ENCODE measurements around the gene OR6X1.

The OR6X1 gene

DNA sequence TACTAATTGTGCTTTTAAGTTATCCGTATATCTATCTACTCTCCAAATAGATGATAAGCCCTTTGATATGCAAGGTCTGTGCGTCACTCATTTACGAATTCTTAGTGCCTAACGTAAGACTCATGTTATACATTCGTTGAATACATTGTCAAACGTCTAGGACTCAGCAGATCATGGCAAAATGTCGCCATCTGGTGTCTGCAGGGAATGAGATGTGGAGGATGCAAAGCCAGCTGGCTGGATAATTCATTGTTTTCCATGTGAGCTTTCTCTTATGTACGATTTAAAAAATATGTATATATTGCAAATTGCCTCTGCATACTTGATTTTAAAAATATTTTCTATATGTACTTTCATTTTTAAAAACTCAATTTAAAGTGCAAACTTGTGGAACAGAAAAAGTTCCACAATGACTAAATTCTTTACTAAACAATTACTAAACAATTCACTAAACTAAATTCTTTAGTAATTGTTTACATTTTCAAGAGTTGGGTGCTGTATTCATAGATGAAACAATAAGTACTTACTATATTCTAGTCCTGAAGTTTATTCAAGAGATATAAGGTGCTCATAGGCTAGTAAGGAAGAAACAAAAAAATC lies 46.6 kb downstream of the OR6X1 start:
- Histone ChIP-seq H3K4me1 (no peaks in the 10 kb centered on the region), H3K9me3 (no peaks in the 10 kb centered on the region), H3K27me3 (no peaks in the 10 kb centered on the region), H3K4me3 (no peak overlapping the region), H3K27ac (no peak overlapping the region), H3K36me3 (no peaks in the 10 kb centered on the region)
- intact Hi-C loops (cut with DNase I; ENCODE audit: low total_unique reads) = no loop called here
- TF ChIP-seq, protein P1, sequence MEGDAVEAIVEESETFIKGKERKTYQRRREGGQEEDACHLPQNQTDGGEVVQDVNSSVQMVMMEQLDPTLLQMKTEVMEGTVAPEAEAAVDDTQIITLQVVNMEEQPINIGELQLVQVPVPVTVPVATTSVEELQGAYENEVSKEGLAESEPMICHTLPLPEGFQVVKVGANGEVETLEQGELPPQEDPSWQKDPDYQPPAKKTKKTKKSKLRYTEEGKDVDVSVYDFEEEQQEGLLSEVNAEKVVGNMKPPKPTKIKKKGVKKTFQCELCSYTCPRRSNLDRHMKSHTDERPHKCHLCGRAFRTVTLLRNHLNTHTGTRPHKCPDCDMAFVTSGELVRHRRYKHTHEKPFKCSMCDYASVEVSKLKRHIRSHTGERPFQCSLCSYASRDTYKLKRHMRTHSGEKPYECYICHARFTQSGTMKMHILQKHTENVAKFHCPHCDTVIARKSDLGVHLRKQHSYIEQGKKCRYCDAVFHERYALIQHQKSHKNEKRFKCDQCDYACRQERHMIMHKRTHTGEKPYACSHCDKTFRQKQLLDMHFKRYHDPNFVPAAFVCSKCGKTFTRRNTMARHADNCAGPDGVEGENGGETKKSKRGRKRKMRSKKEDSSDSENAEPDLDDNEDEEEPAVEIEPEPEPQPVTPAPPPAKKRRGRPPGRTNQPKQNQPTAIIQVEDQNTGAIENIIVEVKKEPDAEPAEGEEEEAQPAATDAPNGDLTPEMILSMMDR (IDR thresholded peaks at IDR 0.05) = no peak
- DNase-seq = no peak

DNA sequence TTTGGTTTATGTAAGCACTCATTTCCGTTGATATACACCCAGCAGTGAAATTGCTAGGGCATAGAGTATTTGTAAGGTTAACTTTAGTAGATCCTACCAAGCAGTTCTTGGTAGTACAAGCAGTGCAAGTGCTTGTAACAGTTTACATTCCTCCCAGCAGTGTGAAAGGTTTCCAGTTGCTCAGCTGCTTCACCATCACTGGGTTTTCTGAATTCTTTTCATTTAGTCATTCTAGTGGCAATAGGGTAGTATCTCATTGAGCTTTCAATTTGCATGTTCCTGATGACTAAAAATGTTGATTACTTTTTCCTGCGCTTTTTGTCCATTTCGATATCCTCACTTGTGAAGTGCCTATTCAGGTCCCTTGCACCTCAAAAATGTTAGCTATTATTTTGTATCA lies 47.1 kb downstream of the OR6X1 start:
- no peaks in the 10 kb centered on the region for H3K36me3 ChIP-seq
- no peak overlapping the region for H3K4me3 ChIP-seq
- DNase-seq = no peak
- no peaks in the 10 kb centered on the region for H3K4me1 ChIP-seq
- TF ChIP-seq, protein P1 (IDR thresholded peaks at IDR 0.05) = no peak
- intact Hi-C loops (cut with DNase I; ENCODE audit: low total_unique reads) = no loop called here
- no peak overlapping the region for H3K27ac ChIP-seq
- no peaks in the 10 kb centered on the region for H3K27me3 ChIP-seq
- H3K9me3 ChIP-seq = no peaks in the 10 kb centered on the region

DNA sequence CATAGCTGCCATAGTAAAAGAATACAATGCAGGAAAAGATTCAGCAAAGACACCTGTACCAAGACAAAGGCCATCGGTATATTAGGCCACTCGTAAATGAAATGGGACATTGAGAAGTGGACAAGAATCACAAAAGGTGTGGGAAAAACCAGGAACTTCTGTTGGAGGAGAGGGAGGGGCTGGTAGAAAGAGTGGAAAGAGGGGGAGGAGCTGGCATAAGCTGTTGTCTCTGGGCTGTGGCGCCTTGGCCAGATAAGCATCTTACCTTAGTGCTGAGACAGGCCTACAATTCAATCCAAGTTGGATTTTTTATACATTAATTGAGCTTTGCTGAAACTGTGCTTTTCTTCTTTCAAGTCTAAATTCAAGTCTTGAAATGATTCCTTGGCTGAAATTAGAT lies 50.0 kb downstream of the OR6X1 start:
- DNase-seq = no peak
- Histone ChIP-seq H3K4me3 (no peak overlapping the region), H3K4me1 (no peaks in the 10 kb centered on the region), H3K36me3 (no peaks in the 10 kb centered on the region), H3K27ac (no peak overlapping the region), H3K9me3 (no peaks in the 10 kb centered on the region), H3K27me3 (no peaks in the 10 kb centered on the region)
- TF ChIP-seq, protein P1 (IDR thresholded peaks at IDR 0.05) = no peak
- intact Hi-C loops (cut with DNase I; ENCODE audit: low total_unique reads) = no loop called here

Data from tibial artery (tissue), 4 donors.